ENCODE data around the gene FAM184A. TPM values are rescaled to one million over a fixed set of nuclear protein-coding genes. Genes with fewer than 3 reads are reported as not detected.

FAM184A gene
- total and polyA plus RNA-seq, 10 of the 15 experiments (the other 5 are each of a cell fraction or from before 2014, with no cell fraction given), result 0.15 to 0.23 TPM; not detected in 8

DNA sequence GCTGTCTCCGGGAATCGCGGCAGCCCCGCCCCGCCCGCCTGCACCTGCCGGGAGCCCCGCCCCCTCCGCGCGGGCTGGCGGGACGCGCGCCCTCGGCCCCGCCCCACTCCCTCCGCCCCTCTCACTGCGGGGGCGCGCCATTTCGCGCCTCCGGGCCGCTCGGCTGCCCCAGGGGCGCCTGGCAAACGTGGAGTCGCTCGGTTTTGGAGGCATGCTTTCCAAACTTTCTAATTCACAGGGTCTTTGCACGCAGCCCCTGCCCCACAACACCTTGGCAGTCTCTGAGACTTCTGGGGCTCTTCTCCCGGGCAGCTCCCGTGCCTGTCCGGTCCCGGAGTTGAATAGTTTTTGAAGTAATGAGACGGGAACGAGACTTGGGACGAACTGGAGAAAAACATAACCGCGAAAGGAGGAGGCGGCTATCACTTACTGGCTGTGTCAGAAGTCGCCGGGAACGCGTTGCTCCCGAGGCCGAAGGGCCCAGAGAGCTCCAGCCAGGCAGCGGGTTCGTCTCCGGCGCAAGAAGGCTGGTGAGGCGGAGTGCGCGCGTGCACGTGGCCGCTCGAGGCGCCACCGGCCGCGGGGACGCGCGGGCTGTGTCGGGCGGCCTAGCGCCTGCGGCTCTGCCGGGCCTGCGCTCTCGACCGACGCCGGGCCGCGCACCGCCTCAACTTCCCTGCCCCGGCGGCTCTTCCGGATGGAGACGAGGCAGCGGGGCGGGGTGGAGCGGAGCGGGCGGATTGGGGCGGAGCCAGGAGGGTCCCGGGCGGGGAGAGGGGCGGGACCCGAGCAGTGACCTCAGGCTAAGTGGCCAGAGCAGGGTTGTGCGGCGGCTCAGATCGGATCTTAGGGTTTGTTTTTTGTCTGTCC is 143.8 kb downstream of the FAM184A start, which contains the start of gene MCM9 (continued):
- TF ChIP-seq, protein P1, sequence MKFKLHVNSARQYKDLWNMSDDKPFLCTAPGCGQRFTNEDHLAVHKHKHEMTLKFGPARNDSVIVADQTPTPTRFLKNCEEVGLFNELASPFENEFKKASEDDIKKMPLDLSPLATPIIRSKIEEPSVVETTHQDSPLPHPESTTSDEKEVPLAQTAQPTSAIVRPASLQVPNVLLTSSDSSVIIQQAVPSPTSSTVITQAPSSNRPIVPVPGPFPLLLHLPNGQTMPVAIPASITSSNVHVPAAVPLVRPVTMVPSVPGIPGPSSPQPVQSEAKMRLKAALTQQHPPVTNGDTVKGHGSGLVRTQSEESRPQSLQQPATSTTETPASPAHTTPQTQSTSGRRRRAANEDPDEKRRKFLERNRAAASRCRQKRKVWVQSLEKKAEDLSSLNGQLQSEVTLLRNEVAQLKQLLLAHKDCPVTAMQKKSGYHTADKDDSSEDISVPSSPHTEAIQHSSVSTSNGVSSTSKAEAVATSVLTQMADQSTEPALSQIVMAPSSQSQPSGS (IDR thresholded peaks at IDR 0.05; ENCODE audit: low read length), result no peak
- peak; percentile 62; the same call in 1 of the 2 replicates for TF ChIP-seq SIN3A (IDR thresholded peaks at IDR 0.05; ENCODE audit: low read depth, low read length)
- no peak for TF ChIP-seq SMAD1 (IDR thresholded peaks at IDR 0.05; ENCODE audit: low read depth, partially characterized antibody)
- no peak for TF ChIP-seq CHD2 (IDR thresholded peaks at IDR 0.05; ENCODE audit: borderline replicate concordance, low read depth, low read length)
- no peak for TF ChIP-seq PML (IDR thresholded peaks at IDR 0.05; ENCODE audit: low read length)
- peak; percentile 52 for TF ChIP-seq MYC (IDR thresholded peaks at IDR 0.05; ENCODE audit: insufficient read depth, insufficient read length, insufficient replicate concordance, low read length, severe bottlenecking)
- TF ChIP-seq ZNF217 (IDR thresholded peaks at IDR 0.05), result peak; percentile 73; the same call in 1 of the 2 replicates
- no peak for TF ChIP-seq ZBED1 (IDR thresholded peaks at IDR 0.05; ENCODE audit: borderline replicate concordance)
- TF ChIP-seq KAT2A (conservative IDR thresholded peaks at IDR 0.05; ENCODE audit: control insufficient read depth, low read depth, low read length), result no peak
- 0 out of 2 replicates have a peak, but pooled peaks have one; percentile 35 for TF ChIP-seq ZNF592 (IDR thresholded peaks at IDR 0.05)
- no peak for TF ChIP-seq ASH2L (IDR thresholded peaks at IDR 0.05; ENCODE audit: borderline replicate concordance, low read depth)
- TF ChIP-seq MTA2 (IDR thresholded peaks at IDR 0.05; ENCODE audit: low read depth), result no peak
- TF ChIP-seq, protein P2, sequence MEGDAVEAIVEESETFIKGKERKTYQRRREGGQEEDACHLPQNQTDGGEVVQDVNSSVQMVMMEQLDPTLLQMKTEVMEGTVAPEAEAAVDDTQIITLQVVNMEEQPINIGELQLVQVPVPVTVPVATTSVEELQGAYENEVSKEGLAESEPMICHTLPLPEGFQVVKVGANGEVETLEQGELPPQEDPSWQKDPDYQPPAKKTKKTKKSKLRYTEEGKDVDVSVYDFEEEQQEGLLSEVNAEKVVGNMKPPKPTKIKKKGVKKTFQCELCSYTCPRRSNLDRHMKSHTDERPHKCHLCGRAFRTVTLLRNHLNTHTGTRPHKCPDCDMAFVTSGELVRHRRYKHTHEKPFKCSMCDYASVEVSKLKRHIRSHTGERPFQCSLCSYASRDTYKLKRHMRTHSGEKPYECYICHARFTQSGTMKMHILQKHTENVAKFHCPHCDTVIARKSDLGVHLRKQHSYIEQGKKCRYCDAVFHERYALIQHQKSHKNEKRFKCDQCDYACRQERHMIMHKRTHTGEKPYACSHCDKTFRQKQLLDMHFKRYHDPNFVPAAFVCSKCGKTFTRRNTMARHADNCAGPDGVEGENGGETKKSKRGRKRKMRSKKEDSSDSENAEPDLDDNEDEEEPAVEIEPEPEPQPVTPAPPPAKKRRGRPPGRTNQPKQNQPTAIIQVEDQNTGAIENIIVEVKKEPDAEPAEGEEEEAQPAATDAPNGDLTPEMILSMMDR (IDR thresholded peaks at IDR 0.05 in 2 of 3, conservative IDR thresholded peaks at IDR 0.05 in 1 of 3; ENCODE audit: control insufficient read depth in 2 of 3, extremely low read depth in 1 of 3, insufficient read depth in 1 of 3, low read depth in 3 of 3, low read length in 3 of 3), result no peak
- no peak for TF ChIP-seq E2F4 (IDR thresholded peaks at IDR 0.05; ENCODE audit: low read depth, low read length)
- TF ChIP-seq RAD51 (IDR thresholded peaks at IDR 0.05), result no peak
- TF ChIP-seq HCFC1 (IDR thresholded peaks at IDR 0.05; ENCODE audit: low read length), result peak; percentile 33; the same call in 1 of the 2 replicates
- no peak for TF ChIP-seq TCF3 (IDR thresholded peaks at IDR 0.05; ENCODE audit: borderline replicate concordance, insufficient read depth, low read depth, low read length)
- no peak for TF ChIP-seq SMAD5 (IDR thresholded peaks at IDR 0.05; ENCODE audit: low read depth)
- TF ChIP-seq KLF5 (IDR thresholded peaks at IDR 0.05; ENCODE audit: partially characterized antibody), result no peak
- TF ChIP-seq MEF2B (IDR thresholded peaks at IDR 0.05; ENCODE audit: partially characterized antibody, poor library complexity, severe bottlenecking), result no peak
- TF ChIP-seq RB1 (IDR thresholded peaks at IDR 0.05; ENCODE audit: borderline replicate concordance), result peak; percentile 90

All from GM12878 (cell line).